ENCODE results near the gene TRMT2A.

- TF ChIP-seq PAX5 (IDR thresholded peaks at IDR 0.05; ENCODE audit: insufficient read depth, low read length, severe bottlenecking): no peak
- TF ChIP-seq POLR2AphosphoS5 (IDR thresholded peaks at IDR 0.05; ENCODE audit: low read depth, low read length): no peak
- no peak for TF ChIP-seq POLR2A (IDR thresholded peaks at IDR 0.05; ENCODE audit: low read depth, low read length)
- no peak for TF ChIP-seq TAF1 (IDR thresholded peaks at IDR 0.05; ENCODE audit: low read depth, low read length)
Measured at GRCh38 chr22:20084547-20085413, 32.2 kb downstream of the TRMT2A start.

Data from GM12891 (cell line).